HepG2 (cell line): ENCODE data around the gene DAZAP1. TPM values are rescaled to one million over a fixed set of nuclear protein-coding genes. Genes with fewer than 3 reads are reported as not detected.

Source experiments
- CBX1 ChIP-seq: IDR thresholded peaks from one replicate; pipeline ENCODE4 v1.6.1; 2016; ENCODE audit warnings: antibody characterized with exemption, low read depth
- DMAP1 ChIP-seq: IDR thresholded peaks from 2 replicates; pipeline ENCODE4 v1.6.1; 2016
- GMEB1 ChIP-seq: sonication (generic); formaldehyde crosslinking; IDR thresholded peaks from 2 replicates; pipeline ENCODE4 v1.5.1; 2020; ENCODE audit warnings: missing genetic modification reagents, mild to moderate bottlenecking, borderline replicate concordance
- GPBP1L1 ChIP-seq: sonication (generic); formaldehyde crosslinking; IDR thresholded peaks from 2 replicates; pipeline ENCODE4 v1.5.0; 2020; ENCODE audit warnings: mild to moderate bottlenecking, missing genetic modification reagents
- KMT2B ChIP-seq: IDR thresholded peaks from 2 replicates; pipeline ENCODE4 v1.6.1; 2016; ENCODE audit warnings: missing genetic modification reagents, missing compliant biosample characterization
- PRDM10 ChIP-seq: sonication (generic); formaldehyde crosslinking; IDR thresholded peaks from 2 replicates; pipeline ENCODE4 v1.4.0; 2020; ENCODE audit warnings: low read depth, missing genetic modification reagents
- SOX13 ChIP-seq, 3 experiments: fragments of 450-650 bp in 1 of 3; sonication (generic) in 1 of 3; formaldehyde crosslinking in 1 of 3; IDR thresholded peaks in 2 of 3; conservative IDR thresholded peaks in 1 of 3; 2 replicates each; pipeline versions ENCODE4 v1.5.0 to v1.6.1; 2016 to 2020; ENCODE audit warnings: antibody characterized with exemption in 1 of 3, mild to moderate bottlenecking in 1 of 3, missing compliant biosample characterization in 1 of 3, missing genetic modification reagents in 1 of 3, moderate library complexity in 1 of 3
- SP5 ChIP-seq: IDR thresholded peaks from 2 replicates; pipeline ENCODE4 v1.6.1; 2016; ENCODE audit warnings: low read depth, borderline replicate concordance
- SRY ChIP-seq: sonication (generic); formaldehyde crosslinking; IDR thresholded peaks from 2 replicates; pipeline ENCODE4 v1.8.0; 2022; ENCODE audit warnings: mild to moderate bottlenecking, missing genetic modification reagents
- STAT6 ChIP-seq: sonication (generic); formaldehyde crosslinking; IDR thresholded peaks from 2 replicates; pipeline ENCODE4 v1.4.0; 2020; ENCODE audit warnings: missing genetic modification reagents, mild to moderate bottlenecking, borderline replicate concordance
- ZBTB46 ChIP-seq: sonication (generic); formaldehyde crosslinking; IDR thresholded peaks from 2 replicates; pipeline ENCODE4 v1.4.0; 2020; ENCODE audit warnings: mild to moderate bottlenecking, missing genetic modification reagents, borderline replicate concordance
- ZMYM3 ChIP-seq: sonication (generic); formaldehyde crosslinking; IDR thresholded peaks from 2 replicates; pipeline ENCODE4 v1.5.1; 2020; ENCODE audit warnings: mild to moderate bottlenecking, missing genetic modification reagents
- ZNF326 ChIP-seq: sonication (generic); formaldehyde crosslinking; IDR thresholded peaks from 2 replicates; pipeline ENCODE4 v1.4.0; 2020; ENCODE audit warnings: missing genetic modification reagents, borderline replicate concordance
- ZNF484 ChIP-seq: sonication (generic); formaldehyde crosslinking; IDR thresholded peaks from 2 replicates; pipeline ENCODE4 v1.5.1; 2020; ENCODE audit warnings: mild to moderate bottlenecking, low read depth, missing genetic modification reagents, borderline replicate concordance
- ZNF567 ChIP-seq: sonication (generic); formaldehyde crosslinking; IDR thresholded peaks from 2 replicates; pipeline ENCODE4 v1.8.1; 2023; ENCODE audit warnings: mild to moderate bottlenecking, missing genetic modification reagents, borderline replicate concordance
- ZSCAN9 ChIP-seq: IDR thresholded peaks from 2 replicates; pipeline ENCODE4 v1.6.1; 2016; ENCODE audit warnings: borderline replicate concordance
- polyA plus RNA-seq, 8 experiments: library from polyadenylated mRNA; depleted of rRNA in 3 of 8; stranded (reverse) in 7 of 8; unstranded in 1 of 8; fragments of >200 nt; fragmentation: Illumina TruSeq in 4 of 8; extraction: Trizol in 4 of 8; gene quantifications; 2 replicates each; pipeline versions ENCODE4 v1.2.1 to v1.2.3, GENCODE V29; 2011 to 2016; ENCODE audit warnings: low read depth in 4 of 8, missing spikeins in 1 of 8, mixed read lengths in 1 of 8; ENCODE audit not compliant: insufficient read depth in 1 of 8
- total RNA-seq, 5 experiments: library from RNA; depleted of rRNA; stranded (reverse); fragments of >200 nt; fragmentation: Illumina TruSeq; extraction: Trizol; gene quantifications; 2 replicates each; pipeline ENCODE4 v1.2.3, GENCODE V29; 2016; ENCODE audit warnings: low read depth in 1 of 5

The DAZAP1 gene
- total and polyA plus RNA-seq, 2 of the 13 experiments (the other 11 are each of a cell fraction or from before 2014, with no cell fraction given) = 63.3 to 79.2 TPM

- TF ChIP-seq STAT6 (no peak), SP5 (peak; percentile 56; the same call in 1 of the 2 replicates), KMT2B (no peak), ZNF326 (CRISPR knock-in tag) (no peak), ZNF567 (no peak), CBX1 (peak; percentile 87), DMAP1 (peak; percentile 27; the same call in 1 of the 2 replicates), SOX13 (IDR thresholded peaks at IDR 0.05) (no peak), SOX13 (CRISPR knock-in tag; conservative IDR thresholded peaks at IDR 0.05 in 1 of 2, IDR thresholded peaks at IDR 0.05 in 1 of 2) (peak in 1 of 2 experiments; percentile 64; a peak in 2 of 4 replicates), GMEB1 (CRISPR knock-in tag) (peak; percentile 54; the same call in 1 of the 2 replicates), SRY (peak; percentile 26; the same call in 1 of the 2 replicates), ZMYM3 (CRISPR knock-in tag) (peak; percentile 100), GPBP1L1 (CRISPR knock-in tag) (no peak), ZSCAN9 (CRISPR knock-in tag) (peak; percentile 52; the same call in 1 of the 2 replicates), ZBTB46 (CRISPR knock-in tag) (no peak), ZNF484 (no peak), PRDM10 (CRISPR knock-in tag) (peak; percentile 60; the same call in 1 of the 2 replicates)
These were observed 6.9 kb upstream of the DAZAP1 start (continued) for GRCh38 chr19:1400281-1401137.
